HepG2 (cell line): ENCODE data around the gene ABHD1. TPM values are rescaled to one million over a fixed set of nuclear protein-coding genes. Genes with fewer than 3 reads are reported as not detected.
A peak's percentile ranks its signal among the peaks of the same experiment; 100 is the strongest.

Source experiments
- AGO2 ChIP-seq: fragments of 200-400 bp; formaldehyde crosslinking; optimal IDR thresholded peaks from 2 replicates; pipeline ENCODE3; 2017; ENCODE audit warnings: mild to moderate bottlenecking, low read depth, low read length, moderate library complexity
- ARID5B ChIP-seq: IDR thresholded peaks from 2 replicates; pipeline ENCODE4 v1.4.0; 2020; ENCODE audit warnings: mild to moderate bottlenecking, missing genetic modification reagents
- HNRNPLL ChIP-seq: fragments of 200-400 bp; formaldehyde crosslinking; IDR thresholded peaks from 2 replicates; pipeline ENCODE4 v1.6.1; 2017; ENCODE audit warnings: mild to moderate bottlenecking, low read depth, low read length; ENCODE audit not compliant: poor library complexity, severe bottlenecking
- KDM2A ChIP-seq: sonication (generic); formaldehyde crosslinking; IDR thresholded peaks from 2 replicates; pipeline ENCODE4 v1.4.0; 2020; ENCODE audit warnings: low read depth, missing genetic modification reagents, borderline replicate concordance
- MEF2D ChIP-seq: sonication (generic); formaldehyde crosslinking; IDR thresholded peaks from 2 replicates; pipeline ENCODE4 v1.5.1; 2020; ENCODE audit warnings: mild to moderate bottlenecking, missing genetic modification reagents
- MXD4 ChIP-seq: IDR thresholded peaks from 2 replicates; pipeline ENCODE4 v1.6.1; 2016; ENCODE audit warnings: mild to moderate bottlenecking, missing biosample characterization, missing genetic modification reagents
- NFE2 ChIP-seq: sonication (generic); formaldehyde crosslinking; IDR thresholded peaks from 2 replicates; pipeline ENCODE4 v1.4.0; 2020; ENCODE audit warnings: missing genetic modification reagents
- TERF1 ChIP-seq: sonication (generic); formaldehyde crosslinking; IDR thresholded peaks from 2 replicates; pipeline ENCODE4 v1.8.0; 2022; ENCODE audit warnings: mild to moderate bottlenecking, missing genetic modification reagents, moderate library complexity
- TOPORS ChIP-seq: sonication (generic); formaldehyde crosslinking; IDR thresholded peaks from 2 replicates; pipeline ENCODE4 v1.8.0; 2023; ENCODE audit warnings: mild to moderate bottlenecking, missing genetic modification reagents
- TRIM22 ChIP-seq: fragments of 450-650 bp; IDR thresholded peaks from 2 replicates; pipeline ENCODE4 v1.6.1; 2017
- WIZ ChIP-seq: sonication (generic); formaldehyde crosslinking; IDR thresholded peaks from 2 replicates; pipeline ENCODE4 v1.5.1; 2020; ENCODE audit warnings: mild to moderate bottlenecking, missing genetic modification reagents
- ZFP90 ChIP-seq: sonication (generic); formaldehyde crosslinking; IDR thresholded peaks from 2 replicates; pipeline ENCODE4 v1.8.0; 2022; ENCODE audit warnings: missing genetic modification reagents, mild to moderate bottlenecking, inconsistent platforms, borderline replicate concordance
- ZMYM4 ChIP-seq: sonication (generic); formaldehyde crosslinking; IDR thresholded peaks from 2 replicates; pipeline ENCODE4 v1.8.1; 2023; ENCODE audit warnings: mild to moderate bottlenecking, missing genetic modification reagents
- ZNF20 ChIP-seq: sonication (generic); formaldehyde crosslinking; IDR thresholded peaks from 2 replicates; pipeline ENCODE4 v1.4.0; 2020; ENCODE audit warnings: mild to moderate bottlenecking, moderate library complexity, missing genetic modification reagents
- ZNF256 ChIP-seq: sonication (generic); formaldehyde crosslinking; conservative IDR thresholded peaks from 2 replicates; pipeline ENCODE4 v1.4.0; 2020; ENCODE audit warnings: missing genetic modification reagents
- ZNF564 ChIP-seq: sonication (generic); formaldehyde crosslinking; IDR thresholded peaks from 2 replicates; pipeline ENCODE4 v1.8.1; 2023; ENCODE audit warnings: mild to moderate bottlenecking, missing genetic modification reagents
- ZNF691 ChIP-seq: sonication (generic); formaldehyde crosslinking; IDR thresholded peaks from 2 replicates; pipeline ENCODE4 v1.4.0; 2020; ENCODE audit warnings: missing genetic modification reagents, low read depth, mild to moderate bottlenecking, borderline replicate concordance
- ZSCAN25 ChIP-seq: sonication (generic); formaldehyde crosslinking; IDR thresholded peaks from 2 replicates; pipeline ENCODE4 v1.8.0; 2022; ENCODE audit warnings: mild to moderate bottlenecking, missing genetic modification reagents
- polyA plus RNA-seq, 8 experiments: library from polyadenylated mRNA; depleted of rRNA in 3 of 8; stranded (reverse) in 7 of 8; unstranded in 1 of 8; fragments of >200 nt; fragmentation: Illumina TruSeq in 4 of 8; extraction: Trizol in 4 of 8; gene quantifications; 2 replicates each; pipeline versions ENCODE4 v1.2.1 to v1.2.3, GENCODE V29; 2011 to 2016; ENCODE audit warnings: low read depth in 4 of 8, missing spikeins in 1 of 8, mixed read lengths in 1 of 8; ENCODE audit not compliant: insufficient read depth in 1 of 8
- total RNA-seq, 5 experiments: library from RNA; depleted of rRNA; stranded (reverse); fragments of >200 nt; fragmentation: Illumina TruSeq; extraction: Trizol; gene quantifications; 2 replicates each; pipeline ENCODE4 v1.2.3, GENCODE V29; 2016; ENCODE audit warnings: low read depth in 1 of 5
- TF ChIP-seq, protein P1 (sequence below): sonication (generic); formaldehyde crosslinking; IDR thresholded peaks from 2 replicates; pipeline ENCODE4 v1.5.0; 2020; ENCODE audit warnings: missing genetic modification reagents

Gene ABHD1
- total and polyA plus RNA-seq, 2 of the 13 experiments (the other 11 are each of a cell fraction or from before 2014, with no cell fraction given) = 0.04 to 0.81 TPM

DNA sequence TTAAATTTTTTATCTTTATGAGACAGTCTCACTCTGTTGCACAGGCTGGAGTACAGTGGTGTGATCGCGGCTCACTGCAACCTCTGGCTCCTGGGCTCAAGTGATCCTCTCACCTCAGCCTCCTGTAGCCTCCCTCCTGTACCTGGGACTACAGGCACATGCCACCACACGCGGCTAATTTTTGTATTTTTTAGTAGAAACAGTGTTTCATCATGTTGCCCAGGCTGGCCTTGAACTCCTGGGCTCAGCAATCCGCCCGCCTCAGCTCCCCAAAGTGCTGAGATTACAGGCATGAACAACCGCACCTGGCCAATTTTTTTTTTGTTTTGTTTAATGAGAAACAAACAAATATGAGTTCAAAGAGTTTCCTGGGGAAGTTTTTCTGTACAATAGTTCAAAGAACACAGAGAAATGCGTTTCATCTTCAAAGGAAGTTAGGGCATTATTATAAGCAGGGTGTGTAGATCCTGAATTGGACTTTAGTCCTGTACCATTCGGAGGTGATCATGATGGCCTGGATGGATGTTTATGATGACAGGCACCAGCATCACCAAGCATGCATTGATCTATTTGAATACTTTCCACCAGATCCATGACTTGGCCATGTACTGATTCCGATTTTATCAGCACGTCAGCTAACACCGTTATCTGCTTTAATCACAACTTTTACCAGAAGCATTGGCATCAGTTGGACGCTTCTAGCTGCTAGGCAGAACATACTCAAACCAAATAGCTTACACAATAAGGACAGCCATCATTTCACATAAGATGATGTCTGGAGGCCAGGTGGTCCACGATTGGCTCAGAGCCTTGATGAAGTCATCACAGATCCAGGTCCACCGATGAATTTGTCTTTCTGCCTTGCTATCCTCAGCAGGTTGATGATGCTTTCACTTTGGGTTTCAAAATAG is 54.1 kb downstream of the ABHD1 start (continued):
- 0 out of 2 replicates have a peak, but pooled peaks have one; percentile 16 for TF ChIP-seq ZNF691 (CRISPR knock-in tag)
- no peak for TF ChIP-seq NFE2 (CRISPR knock-in tag)
- no peak for TF ChIP-seq AGO2
- TF ChIP-seq ZSCAN25 (CRISPR knock-in tag) = peak; percentile 33; the same call in 1 of the 2 replicates
- TF ChIP-seq MEF2D = peak; percentile 92
- TF ChIP-seq ZMYM4 (CRISPR knock-in tag) = peak; percentile 51; the same call in 1 of the 2 replicates
- no peak for TF ChIP-seq ZNF256 (CRISPR knock-in tag)
- TF ChIP-seq ZNF564 = no peak; the same call in 1 of the 2 replicates
- no peak for TF ChIP-seq TERF1 (CRISPR knock-in tag)
- TF ChIP-seq, protein P1, sequence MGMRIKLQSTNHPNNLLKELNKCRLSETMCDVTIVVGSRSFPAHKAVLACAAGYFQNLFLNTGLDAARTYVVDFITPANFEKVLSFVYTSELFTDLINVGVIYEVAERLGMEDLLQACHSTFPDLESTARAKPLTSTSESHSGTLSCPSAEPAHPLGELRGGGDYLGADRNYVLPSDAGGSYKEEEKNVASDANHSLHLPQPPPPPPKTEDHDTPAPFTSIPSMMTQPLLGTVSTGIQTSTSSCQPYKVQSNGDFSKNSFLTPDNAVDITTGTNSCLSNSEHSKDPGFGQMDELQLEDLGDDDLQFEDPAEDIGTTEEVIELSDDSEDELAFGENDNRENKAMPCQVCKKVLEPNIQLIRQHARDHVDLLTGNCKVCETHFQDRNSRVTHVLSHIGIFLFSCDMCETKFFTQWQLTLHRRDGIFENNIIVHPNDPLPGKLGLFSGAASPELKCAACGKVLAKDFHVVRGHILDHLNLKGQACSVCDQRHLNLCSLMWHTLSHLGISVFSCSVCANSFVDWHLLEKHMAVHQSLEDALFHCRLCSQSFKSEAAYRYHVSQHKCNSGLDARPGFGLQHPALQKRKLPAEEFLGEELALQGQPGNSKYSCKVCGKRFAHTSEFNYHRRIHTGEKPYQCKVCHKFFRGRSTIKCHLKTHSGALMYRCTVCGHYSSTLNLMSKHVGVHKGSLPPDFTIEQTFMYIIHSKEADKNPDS (CRISPR knock-in tag) = 0 out of 2 replicates have a peak, but pooled peaks have one; percentile 57
- TF ChIP-seq ARID5B = peak; percentile 97
- no peak for TF ChIP-seq ZNF20 (CRISPR knock-in tag)
- TF ChIP-seq TOPORS (CRISPR knock-in tag) = no peak
- TF ChIP-seq ZFP90 (CRISPR knock-in tag) = peak; percentile 67; the same call in 1 of the 2 replicates
- TF ChIP-seq HNRNPLL = no peak
- TF ChIP-seq WIZ (CRISPR knock-in tag) = 0 out of 2 replicates have a peak, but pooled peaks have one; percentile 5
- no peak for TF ChIP-seq TRIM22
- 0 out of 2 replicates have a peak, but pooled peaks have one; percentile 51 for TF ChIP-seq KDM2A
- TF ChIP-seq MXD4 (CRISPR knock-in tag) = peak; percentile 83; the same call in 1 of the 2 replicates
